Psoas muscle (tissue), 8 donors: ENCODE measurements around the gene SIL1. TPM values are rescaled to one million over a fixed set of nuclear protein-coding genes. Genes with fewer than 3 reads are reported as not detected.
A peak's percentile ranks its signal among the peaks of the same experiment; 100 is the strongest.

ENCODE experiments used
- ATAC-seq, 4 donors: fragments of 200-7000 bp; cut with Tn5 transposase; one replicate each; pipeline ENCODE4 v1.9.1; 2020; ENCODE audit warnings: moderate library complexity in 3 of 4, mild to moderate bottlenecking in 2 of 4
- DNase-seq, 2 donors: peaks; one replicate each; pipeline ENCODE4 v3.0.0-alpha.2; 2020
- H3K27ac ChIP-seq: fragments of 200-600 bp; one replicate; pipeline ENCODE4 v1.8.0; 2022
- H3K27me3 ChIP-seq, 3 donors: fragments of 200-600 bp in 1 of 3; one replicate each; pipeline versions ENCODE4 v1.6.1 to v1.8.0; 2013 to 2022; ENCODE audit warnings: low read length in 2 of 3, mild to moderate bottlenecking in 2 of 3, moderate library complexity in 1 of 3; ENCODE audit not compliant: insufficient read depth in 3 of 3
- H3K36me3 ChIP-seq, 2 donors: fragments of 200-600 bp in 1 of 2; one replicate each; pipeline versions ENCODE4 v1.6.1 to v1.8.0; 2013 to 2022; ENCODE audit warnings: low read depth in 1 of 2, mild to moderate bottlenecking in 1 of 2, moderate library complexity in 1 of 2; ENCODE audit not compliant: insufficient read depth in 1 of 2
- H3K4me1 ChIP-seq: fragments of 200-600 bp; one replicate; pipeline ENCODE4 v1.8.0; 2022
- H3K4me3 ChIP-seq: fragments of 200-600 bp; one replicate; pipeline ENCODE4 v1.8.0; 2022; ENCODE audit warnings: mild to moderate bottlenecking
- H3K9me3 ChIP-seq: fragments of 200-600 bp; one replicate; pipeline ENCODE4 v1.8.0; 2022
- CTCF ChIP-seq: fragments of 200-600 bp; IDR thresholded peaks from one replicate; pipeline ENCODE4 v1.8.0; 2022; ENCODE audit warnings: antibody characterized with exemption
- WGBS, 3 donors: extraction: QIAGEN DNeasy Blood & Tissue Kit; methylation state at CpG; one replicate each; pipeline versions ENCODE4 v1.1.6 to v1.1.7; 2013; 5-methylcytosine and 5-hydroxymethylcytosine counted together
- intact Hi-C, 2 donors: fragments of 100-400 bp; cut with DNase I; formaldehyde crosslinking; loops; one replicate each; pipeline versions ENCODE4 v1.11.0 to v1.14.2; 2022
- polyA plus RNA-seq, 3 donors: library from polyadenylated mRNA; stranded (reverse); fragments of 200-250 nt; gene quantifications; one replicate each; pipeline ENCODE4 v1.2.3, GENCODE V29; 2013
- total RNA-seq, 4 donors: library from RNA; stranded (reverse); fragmentation: NEBNext Ultra II Directional in 2 of 4; extraction: Animal tissue kit (Norgen Biotek cat#: 25700) in 2 of 4; gene quantifications; one replicate each; pipeline versions ENCODE4 v1.2.1 to v1.2.4, GENCODE V29; 2021 to 2023
- donor health status: healthy with polysubstance abuse.
- donor health status: DM: no; HTN: no; CAD: no; lungs with moderate emphysema.
- donor health status: Bipolar disorder and iron deficiency.
- donor health status: healthy.
- donor health status: DM: yes; HTN: yes; CAD: no.
- donor health status: DM: no; HTN: no; CAD: no.
- donor health status: DM: no; HTN: no; CAD: no.
- donor health status: DM: yes; HTN: yes; CAD: no.

Gene SIL1
- total and polyA plus RNA-seq, 7 donors, result 27.1 to 52.9 (median 41.0) TPM

GRCh38 chr5:139050432-139050831 lies 147.7 kb downstream of the SIL1 start:
- Histone ChIP-seq H3K9me3 (no peaks in the 10 kb centered on the region), H3K4me3 (no peak overlapping the region), H3K36me3 (peaks cover 0 to 3% of the 10 kb centered on the region in 2 donors), H3K4me1 (peaks cover 13% of the 10 kb centered on the region), H3K27ac (no peak overlapping the region), H3K27me3 (no peaks in the 10 kb centered on the region)
- no peak for ATAC-seq
- DNase-seq, result no peak
- no peak for TF ChIP-seq CTCF
- intact Hi-C loops, result no loop called here

DNA sequence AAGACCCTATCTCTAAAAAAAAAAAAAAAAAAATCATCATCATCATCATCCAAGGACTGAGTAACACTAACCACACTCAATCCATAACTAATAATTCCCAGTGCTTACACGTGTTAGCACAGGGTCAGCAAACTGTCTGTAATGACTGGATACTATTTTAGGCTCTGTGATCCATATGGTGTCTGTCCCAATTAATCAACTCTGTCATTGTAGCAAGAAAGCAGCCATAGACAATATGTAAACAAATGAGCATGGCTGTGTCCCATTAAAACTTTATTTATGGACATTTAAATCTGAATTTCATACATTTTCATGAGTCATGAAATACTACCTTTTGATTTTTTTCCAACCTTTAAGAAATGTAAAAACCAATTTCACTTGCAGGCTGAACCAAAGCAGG lies 148.4 kb downstream of the SIL1 start:
- peaks cover 13% of the 10 kb centered on the region for H3K4me1 ChIP-seq
- H3K9me3 ChIP-seq, result no peaks in the 10 kb centered on the region
- no peak for DNase-seq
- no peak overlapping the region for H3K27ac ChIP-seq
- H3K36me3 ChIP-seq, result peaks cover 0 to 3% of the 10 kb centered on the region in 2 donors
- 38 to 53% (median 47%) methylated on average over 1 of the region's 1 CpG for WGBS, 3 donors
- intact Hi-C loops, result no loop called here
- peak in 2 of 4 donors; percentile 38 to 56 for ATAC-seq
- H3K4me3 ChIP-seq, result no peak overlapping the region
- no peak for TF ChIP-seq CTCF
- H3K27me3 ChIP-seq, result no peaks in the 10 kb centered on the region

- H3K27ac ChIP-seq, result no peak overlapping the region
- TF ChIP-seq CTCF, result no peak
- no peaks in the 10 kb centered on the region for H3K9me3 ChIP-seq
- H3K27me3 ChIP-seq, result no peaks in the 10 kb centered on the region
- H3K4me3 ChIP-seq, result no peak overlapping the region
- H3K4me1 ChIP-seq, result peaks cover 14% of the 10 kb centered on the region
- ATAC-seq (no peak), DNase-seq (no peak)
- intact Hi-C loops, result no loop called here
- peaks cover 2 to 8% of the 10 kb centered on the region in 2 donors for H3K36me3 ChIP-seq
Observed at GRCh38 chr5:139046551-139046950, 151.6 kb downstream of the SIL1 start.

- Histone ChIP-seq H3K4me1 (peaks cover 4% of the 10 kb centered on the region), H3K27ac (no peak overlapping the region), H3K36me3 (peaks cover 2 to 12% of the 10 kb centered on the region in 2 donors), H3K4me3 (no peak overlapping the region), H3K9me3 (no peaks in the 10 kb centered on the region), H3K27me3 (no peaks in the 10 kb centered on the region)
- no peak for DNase-seq
- ATAC-seq, result no peak
- WGBS, 3 donors, result 74 to 85% (median 75%) methylated on average over 4 of the region's 4 CpGs
- no peak for TF ChIP-seq CTCF
- intact Hi-C loops, result no loop called here
Observed at GRCh38 chr5:139043157-139043905, 154.8 kb downstream of the SIL1 start.

- peaks cover 2 to 12% of the 10 kb centered on the region in 2 donors for H3K36me3 ChIP-seq
- WGBS, 3 donors, result 55 to 88% (median 78%) methylated on average over 1 of the region's 1 CpG
- H3K27me3 ChIP-seq, result no peaks in the 10 kb centered on the region
- DNase-seq, result no peak
- no peak for ATAC-seq
- H3K4me1 ChIP-seq, result peaks cover 4% of the 10 kb centered on the region
- H3K9me3 ChIP-seq, result no peaks in the 10 kb centered on the region
- intact Hi-C loops, result no loop called here
- H3K27ac ChIP-seq, result no peak overlapping the region
- H3K4me3 ChIP-seq, result no peak overlapping the region
- TF ChIP-seq CTCF, result no peak
Observed at GRCh38 chr5:139040081-139040480, 158.1 kb downstream of the SIL1 start.
